A549 (cell line): ENCODE measurements around the gene PACSIN1. TPM values are rescaled to one million over a fixed set of nuclear protein-coding genes. Genes with fewer than 3 reads are reported as not detected.
A peak's percentile ranks its signal among the peaks of the same experiment; 100 is the strongest.

ENCODE experiments used
- ATAC-seq, 2 experiments: fragments of 200-7000 bp in 1 of 2; fragments of >200 bp in 1 of 2; cut with Nextera tagmentation in 1 of 2; cut with Tn5 transposase in 1 of 2; 3 replicates each; pipeline versions ENCODE4 v1.8.0 to v1.9.1; 2018 to 2020; ENCODE audit warnings: mild to moderate bottlenecking in 1 of 2, moderate library complexity in 1 of 2
- CTCF ChIA-PET: fragments of 300-600 bp; sonication (Branson Sonifier 250); formaldehyde crosslinking; extraction: SDS; loops from one replicate; lab custom pipeline; 2021; ENCODE audit warnings: antibody characterized with exemption, inconsistent platforms; lab: Yijun Ruan, JAX
- POLR2A ChIA-PET: fragments of 350-600 bp; formaldehyde crosslinking; extraction: SDS; loops from one replicate; lab custom pipeline; 2021; ENCODE audit warnings: antibody characterized with exemption, inconsistent platforms; lab: Yijun Ruan, JAX
- DNase-seq, 2 experiments: peaks; one replicate each; pipeline versions ENCODE4 v3.0.0 to v3.0.0-alpha.2; 2011 to 2016; ENCODE audit warnings: low read depth in 1 of 2, low spot score in 1 of 2
- FAIRE-seq: peaks from 2 replicates; lab custom pipeline; 2011; peaks lifted over from hg19 to GRCh38; lab: Jason Lieb, UNC
- H3K27ac ChIP-seq, 2 experiments: fragments of >200 bp; sonication (Bioruptor Twin); formaldehyde crosslinking; 3 replicates each; pipeline ENCODE4 v1.5.1; 2016 to 2017
- H3K4me1 ChIP-seq: fragments of >200 bp; sonication (Bioruptor Twin); formaldehyde crosslinking; 3 replicates; pipeline ENCODE4 v1.6.1; 2016
- H3K4me2 ChIP-seq: fragments of >200 bp; sonication (Bioruptor Twin); formaldehyde crosslinking; 3 replicates; pipeline ENCODE4 v1.6.1; 2016
- H3K4me3 ChIP-seq: fragments of >200 bp; sonication (Bioruptor Twin); formaldehyde crosslinking; 3 replicates; pipeline ENCODE4 v1.5.1; 2016
- H3K9me3 ChIP-seq: fragments of >200 bp; sonication (Bioruptor Twin); formaldehyde crosslinking; 3 replicates; pipeline ENCODE4 v1.6.1; 2016
- ATOH8 ChIP-seq: fragments of 250-450 bp; sonication (Bioruptor Pico); IDR thresholded peaks from 2 replicates; pipeline ENCODE4 v1.5.0; 2020; ENCODE audit warnings: low read depth, mild to moderate bottlenecking, moderate library complexity
- BCL3 ChIP-seq: fragments of >200 bp; sonication (Bioruptor Twin); formaldehyde crosslinking; IDR thresholded peaks from 3 replicates; pipeline ENCODE4 v1.6.1; 2016
- BHLHE40 ChIP-seq: IDR thresholded peaks from 2 replicates; pipeline ENCODE4 v1.6.1; 2012; ENCODE audit warnings: low read depth, low read length, inconsistent platforms
- CBX8 ChIP-seq: fragments of 200-600 bp; sonication (generic); IDR thresholded peaks from 2 replicates; pipeline ENCODE4 v1.6.1; 2016
- CHD2 ChIP-seq: fragments of 150-350 bp; IDR thresholded peaks from 2 replicates; pipeline ENCODE4 v1.6.1; 2014; ENCODE audit warnings: low read length; ENCODE audit not compliant: partially characterized antibody
- CHD4 ChIP-seq: fragments of 200-600 bp; sonication (generic); IDR thresholded peaks from 2 replicates; pipeline ENCODE4 v1.6.1; 2016; ENCODE audit warnings: antibody characterized with exemption, mild to moderate bottlenecking, borderline replicate concordance
- EHF ChIP-seq: fragments of 250-450 bp; sonication (Bioruptor Pico); IDR thresholded peaks from 2 replicates; pipeline ENCODE4 v1.5.0; 2020; ENCODE audit warnings: mild to moderate bottlenecking
- EHMT2 ChIP-seq: fragments of 200-600 bp; sonication (generic); IDR thresholded peaks from 2 replicates; pipeline ENCODE4 v1.6.1; 2016; ENCODE audit warnings: antibody characterized with exemption, low read depth, mild to moderate bottlenecking, moderate library complexity
- ELK1 ChIP-seq: fragments of 150-350 bp; IDR thresholded peaks from 2 replicates; pipeline ENCODE4 v1.6.1; 2014; ENCODE audit warnings: low read depth, mild to moderate bottlenecking, low read length
- EP300 ChIP-seq, 2 experiments: fragments of >200 bp; sonication (Bioruptor Twin); formaldehyde crosslinking; IDR thresholded peaks; 2 replicates in 1 of 2; 3 replicates in 1 of 2; pipeline ENCODE4 v1.6.1; 2016 to 2017
- HES2 ChIP-seq: fragments of >200 bp; sonication (Bioruptor Twin); formaldehyde crosslinking; IDR thresholded peaks from 2 replicates; pipeline ENCODE4 v1.6.1; 2016
- HEYL ChIP-seq: fragments of 250-450 bp; sonication (Bioruptor Pico); IDR thresholded peaks from 2 replicates; pipeline ENCODE4 v1.8.0; 2021; ENCODE audit warnings: mild to moderate bottlenecking, moderate library complexity
- HMGXB4 ChIP-seq: fragments of 250-450 bp; sonication (Bioruptor Pico); IDR thresholded peaks from 2 replicates; pipeline ENCODE4 v1.5.0; 2021; ENCODE audit warnings: mild to moderate bottlenecking, moderate library complexity, borderline replicate concordance
- HOXB13 ChIP-seq: fragments of 250-450 bp; sonication (Bioruptor Pico); IDR thresholded peaks from 2 replicates; pipeline ENCODE4 v1.5.0; 2020; ENCODE audit warnings: low read depth, mild to moderate bottlenecking, moderate library complexity
- HOXB5 ChIP-seq: fragments of 250-450 bp; sonication (Bioruptor Pico); IDR thresholded peaks from 2 replicates; pipeline ENCODE4 v1.5.0; 2020; ENCODE audit warnings: mild to moderate bottlenecking, moderate library complexity
- JUNB ChIP-seq: fragments of >200 bp; sonication (Bioruptor Twin); formaldehyde crosslinking; IDR thresholded peaks from 2 replicates; pipeline ENCODE4 v1.6.1; 2016
- KDM1A ChIP-seq: fragments of 200-600 bp; sonication (generic); IDR thresholded peaks from 2 replicates; pipeline ENCODE4 v1.6.1; 2016; ENCODE audit warnings: low read depth, mild to moderate bottlenecking
- MAFK ChIP-seq: fragments of 450-650 bp; IDR thresholded peaks from 2 replicates; pipeline ENCODE4 v1.6.1; 2014; ENCODE audit not compliant: partially characterized antibody
- MAX ChIP-seq: IDR thresholded peaks from 2 replicates; pipeline ENCODE4 v1.6.1; 2012
- MYC ChIP-seq: IDR thresholded peaks from 2 replicates; pipeline ENCODE4 v1.6.1; 2012; ENCODE audit warnings: mild to moderate bottlenecking, inconsistent platforms, low read length, improper control_type of control experiment, borderline replicate concordance
- NFE2L2 ChIP-seq: fragments of 150-350 bp; conservative IDR thresholded peaks from 2 replicates; pipeline ENCODE4 v1.6.1; 2014; ENCODE audit warnings: low read length
- NPAS2 ChIP-seq: fragments of 250-450 bp; sonication (Bioruptor Pico); IDR thresholded peaks from 2 replicates; pipeline ENCODE4 v1.8.0; 2022; ENCODE audit warnings: mild to moderate bottlenecking, moderate library complexity, borderline replicate concordance
- PBX3 ChIP-seq: IDR thresholded peaks from 2 replicates; pipeline ENCODE4 v1.6.1; 2012
- RNF2 ChIP-seq: fragments of 200-600 bp; sonication (generic); IDR thresholded peaks from 2 replicates; pipeline ENCODE4 v1.6.1; 2016; ENCODE audit warnings: low read depth, mild to moderate bottlenecking, antibody characterized with exemption, moderate library complexity, borderline replicate concordance
- TP53 ChIP-seq: fragments of 250-450 bp; sonication (Bioruptor Pico); IDR thresholded peaks from 2 replicates; pipeline ENCODE4 v1.5.0; 2021; ENCODE audit warnings: mild to moderate bottlenecking, moderate library complexity
- USF2 ChIP-seq: fragments of 450-650 bp; IDR thresholded peaks from 2 replicates; pipeline ENCODE4 v1.6.1; 2014; ENCODE audit warnings: antibody characterized with exemption
- WGBS: methylation state at CpG from one replicate; pipeline ENCODE4 v1.1.6; 2017; ENCODE audit errors: missing lambda C conversion rate; 5-methylcytosine and 5-hydroxymethylcytosine counted together
- polyA plus RNA-seq, 4 experiments: library from polyadenylated mRNA; depleted of rRNA in 3 of 4; stranded (reverse); fragments of >200 nt; fragmentation: RNase III in 1 of 4; extraction: RNeasy Plus Mini Kit Qiagen cat#74134 plus additional on column Dnase treatment in 1 of 4; gene quantifications; 2 replicates in 3 of 4; 3 replicates in 1 of 4; pipeline ENCODE4 v1.2.3, GENCODE V29; 2011 to 2017

PACSIN1 gene
- polyA plus RNA-seq, 2 of the 4 experiments (the other 2 are of a cell fraction), result 0.14 to 0.30 TPM

- Histone ChIP-seq H3K4me3 (no peak overlapping the region), H3K4me2 (no peak overlapping the region), H3K4me1 (peaks cover 4% of the 10 kb centered on the region), H3K9me3 (no peaks in the 10 kb centered on the region), H3K27ac (no peak overlapping the region)
- WGBS, result 62% methylated on average over 2 of the region's 2 CpGs
- DNase-seq (no peak), ATAC-seq (no peak), FAIRE-seq (no peak)
- ChIA-PET POLR2A (no interaction called here), CTCF (no interaction called here)
- TF ChIP-seq CBX8 (no peak), EHMT2 (no peak), MYC (no peak), BHLHE40 (no peak), EHF (no peak), MAFK (no peak), HMGXB4 (CRISPR knock-in tag) (no peak), KDM1A (no peak), RNF2 (no peak), HES2 (no peak), CHD2 (no peak), HEYL (CRISPR knock-in tag) (no peak), NPAS2 (CRISPR knock-in tag) (no peak), NFE2L2 (no peak), ATOH8 (CRISPR knock-in tag) (no peak), PBX3 (no peak), JUNB (no peak), TP53 (CRISPR knock-in tag) (no peak)
- TF ChIP-seq, all 56 proteins: peak for 0
Measured at GRCh38 chr6:34457382-34457741, 8.5 kb upstream of the PACSIN1 start.

GRCh38 chr6:34457742-34458735 lies 7.8 kb upstream of the PACSIN1 start:
- H3K4me2 ChIP-seq, result no peak overlapping the region
- DNase-seq (no peak), FAIRE-seq (no peak), ATAC-seq (0 out of 6 replicates have a peak, but pooled peaks of 1 of the 2 experiments have one; percentile 13)
- no peaks in the 10 kb centered on the region for H3K9me3 ChIP-seq
- no peak overlapping the region for H3K27ac ChIP-seq
- H3K4me1 ChIP-seq, result peaks cover 10% of the 10 kb centered on the region
- H3K4me3 ChIP-seq, result no peak overlapping the region
- WGBS, result 82% methylated on average over 6 of the region's 14 CpGs
- ChIA-PET POLR2A (no interaction called here), CTCF (interaction anchor here (0.5 to 6.2 kb wide), 9 partner anchors 10 to 294 kb away, joined by 3 to 72 read pairs (median 6); no protein-coding TSS in a partner anchor)
- TF ChIP-seq CHD4 (no peak), EP300 (IDR thresholded peaks at IDR 0.05) (no peak), ELK1 (no peak), MAX (no peak), JUNB (no peak), HOXB13 (CRISPR knock-in tag) (no peak), HOXB5 (CRISPR knock-in tag) (no peak), BHLHE40 (no peak), USF2 (no peak), BCL3 (no peak), KDM1A (no peak)
